Skeletal muscle satellite cell (primary cell): ENCODE measurements around the gene MTX2.

ENCODE experiments used
- H3K27me3 ChIP-seq: 2 replicates; pipeline ENCODE4 v1.7.0; 2013; ENCODE audit warnings: low read length; ENCODE audit not compliant: control insufficient read depth, insufficient read depth
- H3K36me3 ChIP-seq: 2 replicates; pipeline ENCODE4 v1.7.0; 2013; ENCODE audit warnings: mild to moderate bottlenecking, control low read depth, low read length; ENCODE audit not compliant: insufficient read depth
- H3K4me1 ChIP-seq: 2 replicates; pipeline ENCODE4 v1.7.0; 2013; ENCODE audit warnings: low read length; ENCODE audit not compliant: control insufficient read depth, insufficient read depth
- H3K4me2 ChIP-seq: 2 replicates; pipeline ENCODE4 v1.7.0; 2013; ENCODE audit warnings: mild to moderate bottlenecking, low read length
- H3K4me3 ChIP-seq: 2 replicates; pipeline ENCODE4 v1.7.0; 2013; ENCODE audit warnings: low read length
- H3K9ac ChIP-seq: 2 replicates; pipeline ENCODE4 v1.7.0; 2013; ENCODE audit warnings: mild to moderate bottlenecking, low read depth, low read length, moderate library complexity
- H3K9me3 ChIP-seq: replicated peaks from 2 replicates; pipeline ENCODE4 v1.7.0; 2013; ENCODE audit warnings: mild to moderate bottlenecking, control low read depth, low read length

The MTX2 gene

GRCh38 chr2:176383100-176383499, 113.9 kb downstream of the MTX2 start:
- no peaks in the 10 kb centered on the region for H3K4me1 ChIP-seq
- no peaks in the 10 kb centered on the region for H3K36me3 ChIP-seq
- H3K9me3 ChIP-seq, result no peaks in the 10 kb centered on the region
- no peak overlapping the region for H3K9ac ChIP-seq
- H3K4me2 ChIP-seq, result no peak overlapping the region
- no peak overlapping the region for H3K4me3 ChIP-seq
- peaks cover 3% of the 10 kb centered on the region for H3K27me3 ChIP-seq

- peaks cover 3% of the 10 kb centered on the region for H3K27me3 ChIP-seq
- H3K36me3 ChIP-seq, result no peaks in the 10 kb centered on the region
- no peaks in the 10 kb centered on the region for H3K9me3 ChIP-seq
- H3K4me1 ChIP-seq, result peaks cover 2% of the 10 kb centered on the region
- no peak overlapping the region for H3K4me2 ChIP-seq
- no peak overlapping the region for H3K9ac ChIP-seq
- no peak overlapping the region for H3K4me3 ChIP-seq
Measured at GRCh38 chr2:176383836-176384442, 114.7 kb downstream of the MTX2 start.

- Histone ChIP-seq H3K9me3 (no peaks in the 10 kb centered on the region), H3K36me3 (no peaks in the 10 kb centered on the region), H3K4me1 (peaks cover 5% of the 10 kb centered on the region), H3K4me2 (no peak overlapping the region), H3K9ac (no peak overlapping the region), H3K27me3 (peaks cover 3% of the 10 kb centered on the region), H3K4me3 (no peak overlapping the region)
Measured at GRCh38 chr2:176385219-176385759, 116.0 kb downstream of the MTX2 start.

GRCh38 chr2:176385838-176386237, 116.6 kb downstream of the MTX2 start:
- H3K9ac ChIP-seq, result no peak overlapping the region
- no peak overlapping the region for H3K4me3 ChIP-seq
- H3K27me3 ChIP-seq, result peaks cover 3% of the 10 kb centered on the region
- no peak overlapping the region for H3K4me2 ChIP-seq
- no peaks in the 10 kb centered on the region for H3K36me3 ChIP-seq
- peaks cover 8% of the 10 kb centered on the region for H3K4me1 ChIP-seq
- H3K9me3 ChIP-seq, result no peaks in the 10 kb centered on the region
